ENCODE measurements around the gene SLC7A7. TPM values are rescaled to one million over a fixed set of nuclear protein-coding genes. Genes with fewer than 3 reads are reported as not detected.

The SLC7A7 gene
- total and polyA plus RNA-seq, 9 of the 15 experiments (the other 6 are each of a cell fraction or from before 2014, with no cell fraction given): 0.07 to 0.68 (median 0.41) TPM

DNA sequence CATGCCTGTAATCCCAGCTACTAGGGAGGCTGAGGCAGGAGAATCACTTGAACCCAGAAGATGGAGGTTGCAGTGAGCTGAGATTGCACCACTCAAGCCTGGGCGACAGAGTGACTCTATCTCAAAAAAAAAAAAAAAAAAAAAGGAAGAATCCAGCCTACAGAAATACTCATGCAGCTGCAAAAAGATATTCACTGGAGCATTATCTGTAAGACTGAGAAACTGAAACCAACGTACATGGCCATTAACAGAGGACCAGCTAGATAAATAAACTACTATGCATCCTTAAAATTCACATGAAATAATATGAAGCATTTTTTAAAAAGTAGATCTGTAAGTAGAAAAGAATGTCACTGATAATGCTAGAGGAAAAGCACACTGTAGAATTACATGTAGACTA is 3.5 kb downstream of the SLC7A7 start:
- H3K27ac ChIP-seq (ENCODE audit: extremely low read depth, low read depth, low read length): no peak overlapping the region
- in situ Hi-C loops (cut with MboI) (no loop called here), intact Hi-C loops (cut with micrococcal nuclease) (no loop called here)
- no peaks in the 10 kb centered on the region for H4K20me1 ChIP-seq (replicated peaks; ENCODE audit: control insufficient read depth, insufficient read depth, low read length)
- no peak overlapping the region for H2AFZ ChIP-seq (ENCODE audit: low read depth, low read length)
- CTCF ChIA-PET (ENCODE audit: low intra/inter-chr PET ratio): interaction anchor here (0.6 kb wide), 1 partner anchor 61 kb away, joined by 4 read pairs; no protein-coding TSS in a partner anchor
- TF ChIP-seq FIP1L1 (IDR thresholded peaks at IDR 0.05; ENCODE audit: low read depth, low read length, poor library complexity, severe bottlenecking) (no peak), XRCC3 (IDR thresholded peaks at IDR 0.05) (no peak), DDX20 (tag; IDR thresholded peaks at IDR 0.05; ENCODE audit: low read depth) (no peak), ZNF146 (CRISPR knock-in tag; IDR thresholded peaks at IDR 0.05; ENCODE audit: unreplicated experiment) (no peak), TOE1 (IDR thresholded peaks at IDR 0.05; ENCODE audit: borderline replicate concordance) (no peak), TOE1 (CRISPR knock-in tag; IDR thresholded peaks at IDR 0.05; ENCODE audit: borderline replicate concordance, low read depth) (no peak), MTA2 (IDR thresholded peaks at IDR 0.05; ENCODE audit: low read depth) (no peak)
- TF ChIP-seq, protein P1, sequence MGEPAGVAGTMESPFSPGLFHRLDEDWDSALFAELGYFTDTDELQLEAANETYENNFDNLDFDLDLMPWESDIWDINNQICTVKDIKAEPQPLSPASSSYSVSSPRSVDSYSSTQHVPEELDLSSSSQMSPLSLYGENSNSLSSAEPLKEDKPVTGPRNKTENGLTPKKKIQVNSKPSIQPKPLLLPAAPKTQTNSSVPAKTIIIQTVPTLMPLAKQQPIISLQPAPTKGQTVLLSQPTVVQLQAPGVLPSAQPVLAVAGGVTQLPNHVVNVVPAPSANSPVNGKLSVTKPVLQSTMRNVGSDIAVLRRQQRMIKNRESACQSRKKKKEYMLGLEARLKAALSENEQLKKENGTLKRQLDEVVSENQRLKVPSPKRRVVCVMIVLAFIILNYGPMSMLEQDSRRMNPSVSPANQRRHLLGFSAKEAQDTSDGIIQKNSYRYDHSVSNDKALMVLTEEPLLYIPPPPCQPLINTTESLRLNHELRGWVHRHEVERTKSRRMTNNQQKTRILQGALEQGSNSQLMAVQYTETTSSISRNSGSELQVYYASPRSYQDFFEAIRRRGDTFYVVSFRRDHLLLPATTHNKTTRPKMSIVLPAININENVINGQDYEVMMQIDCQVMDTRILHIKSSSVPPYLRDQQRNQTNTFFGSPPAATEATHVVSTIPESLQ (CRISPR knock-in tag; IDR thresholded peaks at IDR 0.05): no peak
- TF ChIP-seq, protein P2, sequence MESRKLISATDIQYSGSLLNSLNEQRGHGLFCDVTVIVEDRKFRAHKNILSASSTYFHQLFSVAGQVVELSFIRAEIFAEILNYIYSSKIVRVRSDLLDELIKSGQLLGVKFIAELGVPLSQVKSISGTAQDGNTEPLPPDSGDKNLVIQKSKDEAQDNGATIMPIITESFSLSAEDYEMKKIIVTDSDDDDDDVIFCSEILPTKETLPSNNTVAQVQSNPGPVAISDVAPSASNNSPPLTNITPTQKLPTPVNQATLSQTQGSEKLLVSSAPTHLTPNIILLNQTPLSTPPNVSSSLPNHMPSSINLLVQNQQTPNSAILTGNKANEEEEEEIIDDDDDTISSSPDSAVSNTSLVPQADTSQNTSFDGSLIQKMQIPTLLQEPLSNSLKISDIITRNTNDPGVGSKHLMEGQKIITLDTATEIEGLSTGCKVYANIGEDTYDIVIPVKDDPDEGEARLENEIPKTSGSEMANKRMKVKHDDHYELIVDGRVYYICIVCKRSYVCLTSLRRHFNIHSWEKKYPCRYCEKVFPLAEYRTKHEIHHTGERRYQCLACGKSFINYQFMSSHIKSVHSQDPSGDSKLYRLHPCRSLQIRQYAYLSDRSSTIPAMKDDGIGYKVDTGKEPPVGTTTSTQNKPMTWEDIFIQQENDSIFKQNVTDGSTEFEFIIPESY (CRISPR knock-in tag; IDR thresholded peaks at IDR 0.05): no peak
- TF ChIP-seq, protein P3, sequence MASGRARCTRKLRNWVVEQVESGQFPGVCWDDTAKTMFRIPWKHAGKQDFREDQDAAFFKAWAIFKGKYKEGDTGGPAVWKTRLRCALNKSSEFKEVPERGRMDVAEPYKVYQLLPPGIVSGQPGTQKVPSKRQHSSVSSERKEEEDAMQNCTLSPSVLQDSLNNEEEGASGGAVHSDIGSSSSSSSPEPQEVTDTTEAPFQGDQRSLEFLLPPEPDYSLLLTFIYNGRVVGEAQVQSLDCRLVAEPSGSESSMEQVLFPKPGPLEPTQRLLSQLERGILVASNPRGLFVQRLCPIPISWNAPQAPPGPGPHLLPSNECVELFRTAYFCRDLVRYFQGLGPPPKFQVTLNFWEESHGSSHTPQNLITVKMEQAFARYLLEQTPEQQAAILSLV (tag; IDR thresholded peaks at IDR 0.05): no peak
- TF ChIP-seq, protein P4, sequence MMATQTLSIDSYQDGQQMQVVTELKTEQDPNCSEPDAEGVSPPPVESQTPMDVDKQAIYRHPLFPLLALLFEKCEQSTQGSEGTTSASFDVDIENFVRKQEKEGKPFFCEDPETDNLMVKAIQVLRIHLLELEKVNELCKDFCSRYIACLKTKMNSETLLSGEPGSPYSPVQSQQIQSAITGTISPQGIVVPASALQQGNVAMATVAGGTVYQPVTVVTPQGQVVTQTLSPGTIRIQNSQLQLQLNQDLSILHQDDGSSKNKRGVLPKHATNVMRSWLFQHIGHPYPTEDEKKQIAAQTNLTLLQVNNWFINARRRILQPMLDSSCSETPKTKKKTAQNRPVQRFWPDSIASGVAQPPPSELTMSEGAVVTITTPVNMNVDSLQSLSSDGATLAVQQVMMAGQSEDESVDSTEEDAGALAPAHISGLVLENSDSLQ (IDR thresholded peaks at IDR 0.05): no peak
- no peaks in the 10 kb centered on the region for H3K36me3 ChIP-seq (ENCODE audit: control insufficient read depth, insufficient read depth, low read length)
- no peak overlapping the region for H3K9ac ChIP-seq (ENCODE audit: insufficient read depth in 1 of 2, low read depth in 2 of 2, low read length in 2 of 2)
- no peaks in the 10 kb centered on the region for H3K9me1 ChIP-seq (ENCODE audit: control insufficient read depth, insufficient read depth, low read length)
- no peaks in the 10 kb centered on the region for H3K9me3 ChIP-seq (replicated peaks; ENCODE audit: control insufficient read depth, insufficient read depth, low read depth, low read length)
- H3K79me2 ChIP-seq (ENCODE audit: control insufficient read depth, insufficient read depth, low read length): no peaks in the 10 kb centered on the region
- DNase-seq (ENCODE audit: extremely low read depth in 1 of 4, low spot score in 3 of 4) (no peak), ATAC-seq (no peak), FAIRE-seq (no peak)
- no TSS peak for BruUV-seq (replicated peaks)
- 0% methylated on average over 2 of the region's 2 CpGs for WGBS (ENCODE audit: insufficient coverage, low coverage, missing lambda C conversion rate)
- no peak overlapping the region for H3K4me2 ChIP-seq (ENCODE audit: insufficient read depth, low read length)
- H3K4me1 ChIP-seq (replicated peaks in 1 of 2; ENCODE audit: control insufficient read depth in 2 of 2, insufficient read depth in 2 of 2, low read length in 2 of 2): no peaks in the 10 kb centered on the region; a peak in 1 of 5 replicates
- H3K27me3 ChIP-seq (ENCODE audit: control insufficient read depth in 2 of 2, insufficient read depth in 2 of 2, low read length in 2 of 2): peaks cover 7 to 32% of the 10 kb centered on the region in 2 experiments; a peak in 4 of 5 replicates
- POLR2A ChIA-PET: interaction anchor here (0.6 to 1.8 kb wide), 2 partner anchors 71 to 175 kb away, joined by 3 read pairs; partner anchors contain the start of gene REM2
- H3K4me3 ChIP-seq: no peak overlapping the region
